IPS-18a (cell line): ENCODE measurements around the gene SLC5A6.
"Not testable (repeated sequence)": the region's sequence is repeated elsewhere in the genome, so short reads cannot be mapped to it uniquely, and the experiment has no call there.

Experiments used
- H3K27ac ChIP-seq: one replicate; pipeline ENCODE4 v1.5.1; 2013; ENCODE audit warnings: low read length
- H3K27me3 ChIP-seq: one replicate; pipeline ENCODE4 v1.6.1; 2013; ENCODE audit warnings: mild to moderate bottlenecking, low read length; ENCODE audit not compliant: control insufficient read depth, insufficient read depth
- H3K36me3 ChIP-seq: one replicate; pipeline ENCODE4 v1.6.1; 2013; ENCODE audit warnings: low read depth, low read length; ENCODE audit not compliant: control insufficient read depth
- H3K4me1 ChIP-seq: one replicate; pipeline ENCODE4 v1.6.1; 2013; ENCODE audit warnings: low read depth, low read length; ENCODE audit not compliant: control insufficient read depth
- H3K4me3 ChIP-seq: one replicate; pipeline ENCODE4 v1.5.1; 2013; ENCODE audit warnings: low read length
- H3K9ac ChIP-seq: one replicate; pipeline ENCODE4 v1.6.1; 2013; ENCODE audit warnings: mild to moderate bottlenecking, low read length, moderate library complexity
- H3K9me3 ChIP-seq: one replicate; pipeline ENCODE4 v1.6.1; 2013; ENCODE audit warnings: low read depth, low read length; ENCODE audit not compliant: control insufficient read depth

The SLC5A6 gene

DNA sequence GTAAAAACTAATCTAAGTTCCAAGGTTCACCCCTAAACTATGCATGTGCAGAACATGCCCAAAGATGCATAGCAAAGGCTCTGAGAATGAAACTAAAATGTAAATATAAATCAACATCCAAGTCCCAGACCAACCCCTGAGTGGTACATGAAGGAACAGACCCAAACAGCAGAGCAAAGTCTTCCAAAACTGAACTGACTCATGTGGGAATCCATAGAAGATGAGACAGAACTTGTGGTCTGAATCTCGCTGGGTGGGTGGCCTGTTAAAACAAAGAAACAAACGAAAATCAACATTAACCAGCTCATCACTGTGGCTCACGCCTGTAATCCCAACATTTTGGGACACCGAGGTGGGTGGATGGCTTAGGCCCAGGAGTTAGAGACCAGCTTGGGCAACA lies 29.7 kb downstream of the SLC5A6 start:
- Histone ChIP-seq H3K9ac (no peak overlapping the region), H3K4me3 (no peak overlapping the region), H3K27me3 (no peaks in the 10 kb centered on the region), H3K36me3 (no peaks in the 10 kb centered on the region), H3K9me3 (no peaks in the 10 kb centered on the region), H3K4me1 (no peaks in the 10 kb centered on the region), H3K27ac (no peak overlapping the region)

DNA sequence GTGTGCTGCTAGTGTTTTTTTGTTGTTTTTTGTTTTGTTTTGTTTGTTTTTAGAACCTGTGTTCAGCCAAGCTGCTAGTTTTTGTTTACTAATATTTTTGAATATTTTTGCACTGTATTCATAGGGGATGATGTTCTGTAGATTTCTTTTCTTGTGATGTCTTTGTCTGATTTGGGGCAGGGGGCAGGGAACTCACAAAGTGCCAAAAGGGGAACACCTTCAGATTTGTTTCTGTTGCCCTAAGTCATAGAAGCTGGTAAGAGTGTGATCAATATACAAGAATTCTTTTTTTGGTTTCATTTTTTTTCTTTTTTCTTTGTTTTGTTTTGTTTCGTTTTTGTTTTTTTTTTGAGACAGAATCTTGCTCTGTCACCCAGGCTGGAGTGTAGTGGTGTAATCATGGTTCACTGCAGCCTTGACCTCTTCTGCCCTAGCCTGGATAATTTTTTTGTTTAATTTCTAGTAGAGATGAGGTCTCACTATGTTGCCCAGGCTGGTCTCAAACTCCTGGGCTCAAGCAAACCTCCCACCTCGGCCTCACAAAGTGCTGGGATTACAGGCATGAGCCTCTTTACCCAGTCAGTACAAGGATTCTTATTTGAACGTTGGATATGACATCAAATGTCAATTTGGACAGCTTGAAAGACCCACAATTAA lies 32.6 kb downstream of the SLC5A6 start:
- H3K36me3 ChIP-seq = no peaks in the 10 kb centered on the region
- no peak overlapping the region for H3K27ac ChIP-seq
- no peaks in the 10 kb centered on the region for H3K4me1 ChIP-seq
- no peaks in the 10 kb centered on the region for H3K9me3 ChIP-seq
- no peak overlapping the region for H3K9ac ChIP-seq
- no peaks in the 10 kb centered on the region for H3K27me3 ChIP-seq
- H3K4me3 ChIP-seq = no peak overlapping the region

DNA sequence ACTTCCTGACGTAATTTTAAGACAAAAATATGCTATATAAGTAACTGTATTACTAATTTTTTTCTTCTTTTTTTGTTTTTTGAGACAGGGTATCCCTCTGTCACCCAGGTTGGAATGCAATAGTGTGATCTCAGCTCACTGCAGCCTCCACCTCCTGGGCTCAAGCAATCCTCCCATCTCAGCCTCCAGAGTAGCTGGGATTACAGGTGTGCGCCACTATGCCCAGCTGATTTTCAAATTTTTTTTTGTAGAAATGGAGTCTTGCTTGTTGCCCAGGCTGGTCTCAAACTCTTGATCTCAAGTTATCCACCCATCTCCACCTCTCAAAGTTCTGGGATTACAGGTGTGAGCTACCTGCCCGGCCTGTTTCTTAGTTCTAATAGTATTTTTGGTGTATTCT lies 33.6 kb downstream of the SLC5A6 start:
- Histone ChIP-seq H3K36me3 (no peaks in the 10 kb centered on the region), H3K4me1 (no peaks in the 10 kb centered on the region), H3K27me3 (no peaks in the 10 kb centered on the region), H3K9ac (no peak overlapping the region), H3K9me3 (no peaks in the 10 kb centered on the region), H3K4me3 (no peak overlapping the region), H3K27ac (no peak overlapping the region)

DNA sequence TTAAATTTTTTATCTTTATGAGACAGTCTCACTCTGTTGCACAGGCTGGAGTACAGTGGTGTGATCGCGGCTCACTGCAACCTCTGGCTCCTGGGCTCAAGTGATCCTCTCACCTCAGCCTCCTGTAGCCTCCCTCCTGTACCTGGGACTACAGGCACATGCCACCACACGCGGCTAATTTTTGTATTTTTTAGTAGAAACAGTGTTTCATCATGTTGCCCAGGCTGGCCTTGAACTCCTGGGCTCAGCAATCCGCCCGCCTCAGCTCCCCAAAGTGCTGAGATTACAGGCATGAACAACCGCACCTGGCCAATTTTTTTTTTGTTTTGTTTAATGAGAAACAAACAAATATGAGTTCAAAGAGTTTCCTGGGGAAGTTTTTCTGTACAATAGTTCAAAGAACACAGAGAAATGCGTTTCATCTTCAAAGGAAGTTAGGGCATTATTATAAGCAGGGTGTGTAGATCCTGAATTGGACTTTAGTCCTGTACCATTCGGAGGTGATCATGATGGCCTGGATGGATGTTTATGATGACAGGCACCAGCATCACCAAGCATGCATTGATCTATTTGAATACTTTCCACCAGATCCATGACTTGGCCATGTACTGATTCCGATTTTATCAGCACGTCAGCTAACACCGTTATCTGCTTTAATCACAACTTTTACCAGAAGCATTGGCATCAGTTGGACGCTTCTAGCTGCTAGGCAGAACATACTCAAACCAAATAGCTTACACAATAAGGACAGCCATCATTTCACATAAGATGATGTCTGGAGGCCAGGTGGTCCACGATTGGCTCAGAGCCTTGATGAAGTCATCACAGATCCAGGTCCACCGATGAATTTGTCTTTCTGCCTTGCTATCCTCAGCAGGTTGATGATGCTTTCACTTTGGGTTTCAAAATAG lies 34.4 kb downstream of the SLC5A6 start:
- no peaks in the 10 kb centered on the region for H3K27me3 ChIP-seq
- no peaks in the 10 kb centered on the region for H3K4me1 ChIP-seq

DNA sequence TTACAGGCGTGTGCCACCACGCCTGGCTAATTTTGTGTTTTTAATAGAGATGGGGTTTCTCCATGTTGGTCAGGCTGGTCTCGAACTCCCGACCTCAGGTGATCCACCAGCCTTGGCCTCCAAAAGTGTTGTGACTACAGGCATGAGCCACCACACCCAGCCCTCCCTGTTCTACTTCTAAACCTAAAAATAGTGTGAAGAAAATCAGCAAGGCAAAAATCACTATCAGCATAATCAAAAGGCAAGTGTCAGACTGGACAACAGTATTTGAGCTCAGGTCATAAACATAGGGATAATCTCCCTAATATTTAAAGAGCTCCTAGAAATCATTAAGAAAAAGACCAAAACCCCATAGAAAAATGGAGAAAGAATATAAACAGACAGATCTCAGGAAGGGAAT lies 36.3 kb downstream of the SLC5A6 start:
- H3K4me3 ChIP-seq, H3K9me3 ChIP-seq, H3K9ac ChIP-seq, H3K36me3 ChIP-seq, H3K27ac ChIP-seq, H3K27me3 ChIP-seq, H3K4me1 ChIP-seq: not testable (repeated sequence)

More for the DNA sequence above, 34.4 kb downstream of the SLC5A6 start:
- Histone ChIP-seq H3K27ac (no peak overlapping the region), H3K9me3 (no peaks in the 10 kb centered on the region), H3K9ac (no peak overlapping the region), H3K4me3 (no peak overlapping the region), H3K36me3 (no peaks in the 10 kb centered on the region)

DNA sequence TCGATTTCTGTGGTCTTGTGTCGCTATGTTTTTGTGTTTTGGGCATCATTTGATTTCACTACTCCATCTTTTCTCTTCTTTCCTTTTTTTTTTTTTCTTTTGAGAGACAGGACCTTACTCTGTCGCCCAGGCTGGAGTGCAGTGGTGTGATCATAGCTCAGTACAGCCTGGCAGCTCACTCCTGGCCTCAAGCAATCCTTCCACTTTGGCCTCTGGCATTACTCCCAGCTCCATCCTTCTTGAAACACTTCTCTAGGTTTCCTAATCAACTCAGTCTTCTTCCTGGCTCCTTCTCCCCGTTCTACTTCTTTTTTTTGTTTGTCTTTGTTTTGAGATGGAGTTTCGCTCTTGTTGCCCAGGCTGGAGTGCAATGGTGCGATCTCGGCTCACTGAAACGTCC lies 36.7 kb downstream of the SLC5A6 start:
- H3K27ac ChIP-seq = no peak overlapping the region
- no peak overlapping the region for H3K9ac ChIP-seq
- H3K4me1 ChIP-seq = no peaks in the 10 kb centered on the region

DNA sequence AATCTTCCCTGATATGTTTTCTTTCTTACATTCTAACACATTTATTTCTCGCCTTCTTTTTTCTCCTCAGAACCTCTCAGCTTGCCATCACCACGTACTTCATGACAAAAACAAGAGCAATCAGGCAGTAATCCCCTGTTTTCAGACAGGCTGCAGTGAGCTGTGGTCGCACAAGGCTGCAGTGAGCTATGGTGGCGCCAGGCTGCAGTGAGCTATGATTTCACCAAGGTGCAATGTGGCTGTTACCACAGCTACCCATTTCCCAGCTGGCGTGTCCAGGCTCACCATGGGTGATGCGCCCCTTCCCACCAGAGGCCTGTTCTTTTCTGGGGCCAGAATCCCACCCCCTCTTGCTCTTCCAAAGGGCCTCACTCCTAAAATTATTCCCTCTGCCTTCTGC lies 37.4 kb downstream of the SLC5A6 start:
- Histone ChIP-seq H3K27ac (no peak overlapping the region), H3K4me1 (no peaks in the 10 kb centered on the region), H3K27me3 (peaks cover 5% of the 10 kb centered on the region), H3K4me3 (no peak overlapping the region), H3K36me3 (no peaks in the 10 kb centered on the region), H3K9ac (no peak overlapping the region), H3K9me3 (no peaks in the 10 kb centered on the region)

More for the DNA sequence above, 36.7 kb downstream of the SLC5A6 start:
- no peaks in the 10 kb centered on the region for H3K9me3 ChIP-seq
- H3K36me3 ChIP-seq = no peaks in the 10 kb centered on the region
- H3K27me3 ChIP-seq = peaks cover 3% of the 10 kb centered on the region
- H3K4me3 ChIP-seq = no peak overlapping the region

DNA sequence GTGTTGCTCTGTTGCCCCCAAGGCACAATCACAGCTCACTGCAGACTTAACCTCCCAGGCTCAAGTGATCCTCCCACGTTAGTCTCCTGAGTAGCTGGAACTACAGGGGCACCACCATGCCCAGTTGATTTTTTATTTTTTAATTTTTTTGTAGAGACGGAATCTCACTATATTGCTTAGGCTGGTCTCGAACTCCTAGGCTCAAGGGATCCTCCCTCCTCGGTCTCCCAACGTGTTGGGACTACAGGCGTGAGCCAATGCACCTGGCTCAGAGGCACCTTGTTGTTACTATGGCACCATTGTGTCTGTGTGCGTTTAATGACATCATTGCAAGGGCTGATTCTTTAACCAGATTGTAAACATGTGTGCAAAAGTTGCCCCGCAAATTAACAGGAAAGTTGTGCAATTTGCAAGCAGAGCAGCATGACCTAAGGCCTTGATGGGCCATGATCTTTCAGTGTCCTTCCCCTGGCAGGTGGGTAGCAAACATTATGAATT lies 40.7 kb downstream of the SLC5A6 start:
- H3K27me3 ChIP-seq = peaks cover 5% of the 10 kb centered on the region
- no peak overlapping the region for H3K4me3 ChIP-seq
- H3K9me3 ChIP-seq = no peaks in the 10 kb centered on the region
- no peaks in the 10 kb centered on the region for H3K4me1 ChIP-seq
- no peaks in the 10 kb centered on the region for H3K36me3 ChIP-seq
- no peak overlapping the region for H3K9ac ChIP-seq
- H3K27ac ChIP-seq = no peak overlapping the region

DNA sequence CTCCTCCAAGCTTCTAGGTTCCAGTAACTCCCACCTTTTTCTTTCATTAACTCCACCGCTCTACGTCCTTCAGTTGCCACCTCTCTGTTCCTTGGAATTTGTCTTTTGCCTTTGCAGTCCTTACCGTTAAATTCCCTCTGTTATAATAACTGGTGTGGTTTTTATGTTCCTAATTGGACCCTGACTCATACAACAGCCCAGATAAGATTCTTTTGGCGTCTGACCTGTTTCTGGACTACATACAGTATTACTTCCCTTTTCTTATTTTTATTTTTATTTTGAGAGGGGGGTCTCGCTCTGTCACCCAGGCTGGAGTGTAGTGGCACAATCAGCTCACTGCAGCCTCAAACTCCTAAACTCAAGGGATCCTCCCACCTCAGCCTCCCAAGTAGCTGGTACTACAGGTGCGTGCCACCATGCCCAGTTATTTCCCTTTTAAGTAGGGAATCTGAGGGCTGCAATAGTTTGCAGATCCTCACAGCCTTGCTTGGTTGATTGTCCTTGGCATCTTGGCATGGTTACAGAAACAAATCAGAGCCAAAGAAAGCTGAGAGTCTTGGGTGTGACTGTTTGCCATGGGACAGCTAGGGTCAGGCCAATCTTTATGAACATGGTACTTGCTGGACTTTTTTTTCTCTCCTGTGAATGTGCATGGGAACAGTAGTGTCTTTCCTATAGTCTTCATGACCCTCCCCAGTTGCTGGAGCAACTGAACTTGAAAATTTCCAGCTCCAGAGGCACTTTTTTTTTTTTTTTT lies 41.3 kb downstream of the SLC5A6 start:
- no peaks in the 10 kb centered on the region for H3K4me1 ChIP-seq
- no peak overlapping the region for H3K9ac ChIP-seq
- H3K27ac ChIP-seq = no peak overlapping the region
- H3K4me3 ChIP-seq = no peak overlapping the region
- no peaks in the 10 kb centered on the region for H3K36me3 ChIP-seq
- H3K27me3 ChIP-seq = peaks cover 5% of the 10 kb centered on the region
- H3K9me3 ChIP-seq = no peaks in the 10 kb centered on the region

DNA sequence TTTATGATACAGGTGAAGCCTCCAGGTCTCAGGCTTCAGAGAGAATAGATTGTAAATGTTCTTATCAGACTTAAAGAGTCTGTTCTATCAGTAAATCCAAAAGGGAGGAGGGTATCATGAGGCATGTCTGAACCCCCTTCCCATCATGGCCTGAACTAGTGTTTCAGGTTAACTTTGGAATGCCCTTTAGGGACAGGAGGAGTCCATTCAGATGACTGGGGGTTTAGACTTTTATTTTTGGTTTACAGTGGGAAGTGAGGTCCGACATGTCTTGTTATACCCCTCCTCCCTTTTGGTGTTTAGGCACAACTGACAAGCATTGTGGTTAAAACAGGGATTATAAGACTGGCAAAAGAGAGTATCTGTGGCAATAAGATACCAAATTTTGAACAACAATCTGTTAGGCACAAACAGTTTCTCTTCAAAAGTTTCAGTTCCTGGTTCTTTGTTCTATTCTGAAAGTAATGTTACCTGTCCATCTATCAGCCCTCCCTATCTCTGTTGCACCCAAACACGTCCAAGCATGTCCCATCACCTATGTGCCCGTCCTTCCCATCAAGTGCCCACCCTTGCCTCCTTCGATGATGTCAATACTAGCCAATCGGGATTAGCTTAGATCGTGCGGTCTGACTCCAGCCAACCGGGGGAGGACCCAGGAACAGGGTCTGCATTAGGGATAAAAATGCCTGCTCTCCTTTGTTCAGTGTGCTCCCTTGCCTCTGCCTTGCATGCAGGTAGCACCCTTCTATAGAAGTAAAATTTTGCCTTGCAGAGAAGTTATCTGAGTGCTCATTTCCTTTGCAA lies 46.9 kb downstream of the SLC5A6 start:
- Histone ChIP-seq H3K27ac (no peak overlapping the region), H3K9me3 (no peaks in the 10 kb centered on the region), H3K4me1 (no peaks in the 10 kb centered on the region), H3K9ac (no peak overlapping the region), H3K4me3 (no peak overlapping the region), H3K36me3 (no peaks in the 10 kb centered on the region), H3K27me3 (peaks cover under 1% of the 10 kb centered on the region)
